GDM1 (cell line): ENCODE measurements around the gene RAPGEF1.
"Not testable (repeated sequence)": the region's sequence is repeated elsewhere in the genome, so short reads cannot be mapped to it uniquely, and the experiment has no call there.

Experiments
- DNase-seq: peaks from one replicate; lab custom pipeline; 2025; lab: John Stamatoyannopoulos, UW

Gene RAPGEF1

GRCh38 chr9:131555841-131556673 is 183.8 kb downstream of the RAPGEF1 start:
- DNase-seq = no peak

GRCh38 chr9:131554843-131555351 is 185.0 kb downstream of the RAPGEF1 start:
- no peak for DNase-seq

DNA sequence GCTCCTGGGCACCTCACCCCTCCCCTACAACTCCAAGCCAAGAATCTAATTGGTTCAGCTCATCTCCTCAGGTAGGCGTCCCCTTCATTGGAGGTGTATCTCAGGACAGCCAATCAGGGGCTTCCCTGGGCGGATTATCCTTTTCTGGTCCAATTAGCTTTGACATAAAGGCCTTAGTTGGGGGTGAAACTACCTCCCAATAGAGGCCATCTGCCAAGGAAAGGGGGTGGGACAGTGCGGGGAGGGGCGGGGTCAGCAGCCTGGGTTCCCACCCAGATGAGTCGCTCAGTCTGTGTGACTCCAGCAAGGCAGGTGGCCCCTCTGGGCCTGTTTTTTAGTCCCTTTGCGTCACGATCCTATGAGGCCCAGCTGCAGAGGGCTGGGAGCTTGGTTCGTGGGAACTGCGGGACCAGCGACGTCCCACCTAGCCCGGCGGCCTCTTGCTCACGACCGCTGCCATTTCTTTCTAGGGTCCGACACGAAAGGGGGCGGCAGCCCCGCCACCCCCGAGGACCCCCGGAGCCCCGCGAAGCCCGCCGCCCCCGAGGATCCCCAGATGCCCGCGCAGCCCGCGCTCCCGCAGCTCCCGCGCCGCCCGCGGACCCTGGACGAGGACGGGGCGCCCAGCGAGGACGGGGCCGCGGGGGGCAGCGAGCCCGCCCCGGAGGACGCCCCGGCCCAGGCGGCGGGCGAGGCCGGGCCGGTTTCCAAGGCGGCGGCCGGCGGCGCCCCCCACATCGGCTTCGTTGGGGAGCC is 185.6 kb downstream of the RAPGEF1 start:
- no peak for DNase-seq

GRCh38 chr9:131552030-131552429 is 187.8 kb downstream of the RAPGEF1 start:
- DNase-seq = no peak

DNA sequence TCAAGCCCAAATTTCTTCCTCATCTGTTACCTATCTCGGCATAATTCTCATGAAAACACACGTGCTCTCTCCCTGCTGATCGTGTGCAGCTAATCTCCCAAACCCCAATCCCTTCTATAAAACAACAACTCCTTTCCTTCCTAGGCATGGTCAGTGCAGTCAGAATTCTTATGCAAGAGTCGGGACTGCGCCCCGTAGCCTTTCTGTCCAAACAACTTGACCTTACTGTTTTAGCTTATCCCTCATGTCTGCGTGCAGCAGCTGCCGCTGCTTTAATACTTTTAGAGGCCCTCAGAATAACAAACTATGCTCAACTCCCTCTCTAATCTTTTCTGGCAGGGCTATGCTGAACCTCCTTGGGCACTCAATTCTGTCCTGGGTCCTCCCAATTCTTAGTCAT is 189.4 kb downstream of the RAPGEF1 start:
- DNase-seq = not testable (repeated sequence)

DNA sequence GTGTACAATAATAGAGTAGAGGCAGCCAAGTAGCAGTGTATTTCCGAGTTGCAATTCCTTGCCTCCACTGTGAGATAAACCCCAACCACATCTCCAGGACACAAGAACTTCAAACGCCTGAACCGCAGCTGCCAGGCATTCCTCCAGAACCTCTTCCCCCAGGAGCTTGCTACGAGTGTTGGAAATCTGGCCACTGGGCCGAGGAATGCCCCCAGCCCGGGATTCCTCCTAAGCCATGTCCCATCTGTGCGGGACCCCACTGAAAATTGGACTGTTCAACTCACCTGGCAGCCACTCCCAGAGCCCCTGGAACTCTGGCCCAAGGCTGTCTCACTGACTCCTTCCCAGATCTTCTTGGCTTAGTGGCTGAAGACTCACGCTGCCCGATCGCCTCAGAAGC is 190.7 kb downstream of the RAPGEF1 start:
- not testable (repeated sequence) for DNase-seq

- DNase-seq = no peak
These were observed 193.4 kb downstream of the RAPGEF1 start for GRCh38 chr9:131546336-131547084.

DNA sequence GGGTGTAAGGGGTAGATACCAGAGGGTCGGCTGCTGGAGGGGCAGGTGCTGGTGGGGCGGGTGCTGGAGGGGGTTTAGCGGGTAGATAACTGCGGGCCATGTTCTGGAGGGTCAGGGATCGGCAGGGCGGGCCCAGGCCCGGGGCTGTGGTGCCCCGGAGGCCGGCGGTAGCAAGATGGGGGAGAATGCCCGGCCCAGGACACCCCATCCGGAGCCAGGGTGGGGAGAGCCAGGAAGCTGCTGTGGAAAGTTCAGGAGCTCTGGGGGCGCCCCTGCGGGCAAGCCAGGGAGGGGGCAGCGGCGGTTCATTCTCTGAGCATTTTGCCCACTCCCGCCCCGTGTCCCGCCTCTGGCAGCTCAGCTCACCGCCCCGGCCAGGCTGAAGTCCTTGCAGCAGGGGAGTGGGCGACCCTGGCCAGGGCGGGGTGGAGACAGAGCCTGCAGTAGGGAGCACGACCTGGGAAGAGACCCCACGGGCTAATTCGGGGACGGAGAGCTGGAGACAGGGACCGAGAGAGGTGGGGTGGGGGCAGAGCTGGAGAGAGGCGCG is 194.0 kb downstream of the RAPGEF1 start:
- DNase-seq = no peak

DNA sequence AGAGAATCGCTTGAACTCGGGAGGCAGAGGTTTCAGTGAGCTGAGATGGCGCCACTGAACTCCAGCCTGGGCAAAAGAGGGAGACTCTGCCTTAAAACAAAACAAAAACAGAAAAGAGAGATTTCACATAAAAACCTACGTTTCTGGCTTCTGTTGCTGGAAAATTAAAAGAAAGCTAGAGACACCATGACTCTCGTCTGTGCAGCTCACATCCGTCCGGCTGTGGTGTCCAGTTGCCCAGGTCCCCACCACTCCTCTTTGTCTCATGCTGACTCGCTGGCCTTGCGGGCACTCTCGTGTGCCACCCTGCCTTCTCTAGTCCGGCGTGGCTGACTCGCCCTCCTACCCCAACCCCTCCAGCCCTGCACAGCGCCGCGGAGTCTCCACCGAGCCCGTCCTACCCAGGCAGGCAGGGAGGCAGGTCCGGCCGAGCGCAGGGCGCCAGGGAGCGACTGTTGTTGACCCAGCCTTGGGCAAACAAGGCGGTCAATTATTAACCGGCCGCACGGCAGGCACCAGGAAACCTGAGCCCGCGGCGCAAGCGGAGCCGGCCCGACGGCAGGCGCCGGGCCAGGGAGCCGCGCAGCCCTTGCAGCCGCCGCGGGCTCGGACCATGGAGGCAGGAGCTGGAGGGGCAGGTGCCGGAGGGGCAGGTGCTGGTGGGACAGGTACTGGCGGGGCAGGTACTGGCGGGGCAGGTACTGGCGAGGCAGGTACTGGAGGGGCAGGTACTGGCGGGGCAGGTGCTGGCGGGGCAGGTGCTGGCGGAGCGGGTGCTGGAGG is 194.7 kb downstream of the RAPGEF1 start, which contains the start of gene PRRT1B:
Gene PRRT1B (plus strand): TSS at position 521 of the 783 bp plus-strand sequence. CDS start 93 bp downstream, at position 614.
- DNase-seq = no peak

GRCh38 chr9:131543141-131543540 is 196.7 kb downstream of the RAPGEF1 start:
- DNase-seq = no peak

- DNase-seq = no peak
These were observed 200.5 kb downstream of the RAPGEF1 start for GRCh38 chr9:131539223-131539923.

GRCh38 chr9:131537946-131538345 is 201.9 kb downstream of the RAPGEF1 start:
- DNase-seq = no peak

DNA sequence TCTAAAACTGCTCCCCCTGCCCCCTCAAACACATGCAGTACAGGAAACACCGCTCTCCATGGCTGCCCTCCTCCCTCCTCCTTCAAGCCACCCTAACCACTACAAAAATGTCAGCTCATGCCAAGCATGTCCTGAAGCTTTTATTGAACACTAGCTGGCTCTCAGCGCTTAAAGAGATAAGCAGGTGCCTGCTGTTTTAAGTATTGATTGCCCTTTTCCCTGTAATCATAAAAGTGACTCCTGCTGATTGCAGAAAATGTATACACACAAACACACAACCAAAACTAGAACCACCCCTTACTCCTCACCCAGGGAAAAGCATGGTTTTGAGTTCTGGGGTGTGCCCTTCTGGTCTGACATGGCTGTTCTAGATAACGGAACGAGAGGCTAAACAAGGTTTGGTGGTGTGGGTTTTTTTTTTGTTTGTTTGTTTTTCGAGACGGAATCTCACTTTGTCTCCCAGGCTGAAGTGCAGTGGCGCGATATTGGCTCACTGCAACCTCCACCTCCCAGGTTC is 205.1 kb downstream of the RAPGEF1 start:
- peak; percentile 43 for DNase-seq

DNA sequence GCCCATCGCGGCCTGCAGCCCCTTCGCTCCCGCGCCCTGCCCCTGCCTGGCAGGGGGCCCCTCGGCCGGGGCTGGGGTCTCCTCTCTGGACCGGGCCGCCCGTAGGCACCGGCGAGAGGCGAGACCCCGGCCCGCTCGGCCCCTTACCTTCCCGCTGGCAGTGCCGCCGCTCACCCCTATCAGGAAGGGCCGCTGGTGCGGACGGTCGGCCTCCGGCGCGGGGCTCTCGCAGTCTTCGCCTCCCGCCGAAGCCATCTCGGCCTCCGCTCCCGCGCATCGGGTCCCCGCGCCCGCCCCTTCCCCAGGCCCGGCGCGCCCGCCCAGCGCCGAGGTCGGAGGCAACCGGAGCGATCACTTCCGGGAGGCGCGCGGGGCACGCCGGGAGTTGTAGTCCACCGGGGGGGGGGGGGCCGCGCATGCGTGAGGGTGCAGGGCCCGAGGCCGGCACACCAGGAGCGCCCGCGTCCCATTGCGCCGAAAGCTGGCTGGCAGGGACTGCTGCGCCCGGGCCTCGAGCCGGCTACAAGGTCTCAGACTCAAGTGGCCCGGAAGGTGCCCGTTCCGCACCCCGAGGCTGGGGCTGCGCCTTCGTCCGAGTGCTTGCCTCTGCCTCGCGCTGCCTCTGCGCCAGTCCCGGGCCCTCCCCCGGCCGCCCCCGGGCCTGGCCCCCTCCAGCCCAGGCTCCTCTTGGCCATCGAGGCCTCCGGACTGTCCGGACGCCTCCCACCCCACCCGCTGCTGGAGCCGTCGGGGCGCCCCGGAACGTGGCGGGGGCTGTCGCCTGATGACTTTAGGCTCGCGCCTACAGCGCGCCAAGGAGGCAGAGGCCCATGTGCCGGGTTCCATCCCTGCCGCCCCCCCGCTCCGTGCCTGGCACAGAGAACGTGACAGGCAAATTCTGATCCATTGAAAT is 208.7 kb downstream of the RAPGEF1 start, which contains the start of gene UCK1:
Gene UCK1 (minus strand): TSS at position 344 of the 913 bp plus-strand sequence. CDS start 89 bp downstream, at position 255.
- peak; percentile 74 for DNase-seq

DNA sequence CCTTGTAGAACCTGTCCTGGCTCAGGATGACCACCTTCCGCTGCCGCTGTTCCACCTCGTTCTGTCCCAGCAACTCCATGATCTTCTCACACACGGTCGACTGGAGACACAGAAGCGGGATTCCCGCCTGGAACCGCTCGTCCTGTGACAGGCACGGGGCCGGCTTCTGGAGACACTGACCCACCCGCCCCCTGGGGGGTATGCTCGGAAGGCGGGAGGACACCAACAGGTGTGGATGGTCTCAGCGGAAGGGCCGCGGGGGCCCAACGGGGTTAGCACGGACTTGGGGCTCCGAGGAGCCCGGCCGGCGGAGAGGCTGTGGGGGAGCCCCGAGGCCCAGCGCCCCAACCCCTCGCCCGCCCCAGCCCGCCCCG is 209.3 kb downstream of the RAPGEF1 start:
- DNase-seq = no peak

GRCh38 chr9:131529597-131530545 is 210.0 kb downstream of the RAPGEF1 start:
- no peak for DNase-seq

- DNase-seq = no peak
These were observed 210.9 kb downstream of the RAPGEF1 start for GRCh38 chr9:131528886-131529505.
